Nasal cavity respiratory epithelium epithelial cell of viscerocranial mucosa (primary cell): Measurements from ENCODE around the gene PF4V1. TPM values are rescaled to one million over a fixed set of nuclear protein-coding genes. Genes with fewer than 3 reads are reported as not detected.

Source experiments
- total RNA-seq: library from RNA; depleted of rRNA; stranded (reverse); fragments of >200 nt; gene quantifications from 2 replicates; pipeline ENCODE4 v1.2.3, GENCODE V29; 2014

PF4V1 gene, protein sequence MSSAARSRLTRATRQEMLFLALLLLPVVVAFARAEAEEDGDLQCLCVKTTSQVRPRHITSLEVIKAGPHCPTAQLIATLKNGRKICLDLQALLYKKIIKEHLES
- total RNA-seq: not detected in 2 replicates

DNA sequence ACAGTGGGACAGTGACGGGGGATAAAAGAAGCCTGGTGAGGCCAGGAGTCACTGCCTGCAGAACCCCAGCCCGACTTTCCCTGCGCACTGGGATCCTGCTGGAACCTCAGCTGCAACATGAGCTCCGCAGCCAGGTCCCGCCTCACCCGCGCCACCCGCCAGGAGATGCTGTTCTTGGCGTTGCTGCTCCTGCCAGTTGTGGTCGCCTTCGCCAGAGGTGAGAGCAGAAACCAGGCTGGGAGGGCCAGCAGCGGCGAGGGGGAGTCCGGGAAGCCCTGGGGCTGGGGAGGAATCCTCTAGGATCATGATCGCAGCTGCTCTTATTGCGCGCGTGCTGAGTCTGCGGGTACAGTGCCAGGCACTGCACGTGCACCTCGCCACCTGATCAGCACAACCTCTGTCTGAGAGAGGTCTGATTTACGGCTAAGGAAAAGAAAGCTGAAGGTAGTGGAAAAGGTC lies at the start of gene PF4V1:
Gene PF4V1, plus strand, starts transcription at position 51 of the 459 bp plus-strand sequence. Its CDS starts 67 bp downstream, at position 118.

DNA sequence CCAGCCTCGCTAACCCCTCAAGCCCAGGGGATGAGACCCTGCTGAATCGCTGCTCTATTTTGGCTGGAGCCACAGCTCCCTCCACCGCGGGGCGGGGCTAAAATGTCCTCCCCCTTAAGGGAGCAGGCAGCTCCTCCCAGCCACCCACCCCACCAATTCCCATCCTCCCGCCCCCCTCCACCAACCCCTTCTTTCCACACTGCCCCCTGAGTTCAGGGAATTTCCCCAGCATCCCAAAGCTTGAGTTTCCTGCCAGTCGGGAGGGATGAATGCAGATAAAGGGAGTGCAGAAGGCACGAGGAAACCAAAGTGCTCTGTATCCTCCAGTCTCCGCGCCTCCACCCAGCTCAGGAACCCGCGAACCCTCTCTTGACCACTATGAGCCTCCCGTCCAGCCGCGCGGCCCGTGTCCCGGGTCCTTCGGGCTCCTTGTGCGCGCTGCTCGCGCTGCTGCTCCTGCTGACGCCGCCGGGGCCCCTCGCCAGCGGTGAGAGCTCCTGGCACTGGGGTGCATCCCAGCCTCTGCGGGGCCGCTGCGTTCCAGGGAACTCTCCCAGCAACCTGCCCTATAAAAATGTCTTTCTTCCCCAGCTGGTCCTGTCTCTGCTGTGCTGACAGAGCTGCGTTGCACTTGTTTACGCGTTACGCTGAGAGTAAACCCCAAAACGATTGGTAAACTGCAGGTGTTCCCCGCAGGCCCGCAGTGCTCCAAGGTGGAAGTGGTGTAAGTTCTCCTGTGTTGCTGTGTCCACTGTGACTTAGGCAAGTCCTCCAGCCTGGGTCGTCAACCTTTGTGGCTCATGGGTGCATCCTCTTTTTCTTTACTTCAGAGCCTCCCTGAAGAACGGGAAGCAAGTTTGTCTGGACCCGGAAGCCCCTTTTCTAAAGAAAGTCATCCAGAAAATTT lies 16.5 kb upstream of the PF4V1 start, which contains the start of gene CXCL6:
Gene CXCL6, plus strand, starts transcription at position 306 of the 907 bp plus-strand sequence. Its CDS starts 73 bp downstream, at position 379.

DNA sequence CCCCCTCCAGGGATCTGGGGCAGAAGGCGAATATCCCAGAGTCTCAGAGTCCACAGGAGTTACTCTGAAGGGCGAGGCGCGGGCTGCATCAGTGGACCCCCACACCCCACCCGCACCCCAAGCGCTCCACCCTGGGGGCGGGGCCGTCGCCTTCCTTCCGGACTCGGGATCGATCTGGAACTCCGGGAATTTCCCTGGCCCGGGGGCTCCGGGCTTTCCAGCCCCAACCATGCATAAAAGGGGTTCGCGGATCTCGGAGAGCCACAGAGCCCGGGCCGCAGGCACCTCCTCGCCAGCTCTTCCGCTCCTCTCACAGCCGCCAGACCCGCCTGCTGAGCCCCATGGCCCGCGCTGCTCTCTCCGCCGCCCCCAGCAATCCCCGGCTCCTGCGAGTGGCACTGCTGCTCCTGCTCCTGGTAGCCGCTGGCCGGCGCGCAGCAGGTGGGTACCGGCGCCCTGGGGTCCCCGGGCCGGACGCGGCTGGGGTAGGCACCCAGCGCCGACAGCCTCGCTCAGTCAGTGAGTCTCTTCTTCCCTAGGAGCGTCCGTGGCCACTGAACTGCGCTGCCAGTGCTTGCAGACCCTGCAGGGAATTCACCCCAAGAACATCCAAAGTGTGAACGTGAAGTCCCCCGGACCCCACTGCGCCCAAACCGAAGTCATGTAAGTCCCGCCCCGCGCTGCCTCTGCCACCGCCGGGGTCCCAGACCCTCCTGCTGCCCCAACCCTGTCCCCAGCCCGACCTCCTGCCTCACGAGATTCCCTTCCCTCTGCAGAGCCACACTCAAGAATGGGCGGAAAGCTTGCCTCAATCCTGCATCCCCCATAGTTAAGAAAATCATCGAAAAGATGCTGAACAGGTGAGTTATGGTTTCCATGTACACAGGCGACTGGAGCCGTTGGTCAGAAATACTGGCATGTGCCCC lies 16.3 kb downstream of the PF4V1 start, which contains the start of gene CXCL1:
Gene CXCL1, plus strand, starts transcription at position 264 of the 926 bp plus-strand sequence. Its CDS starts 78 bp downstream, at position 342.

Other genes with a start within 250 kb of the PF4V1 start
- 10.6 and 12.7 TPM in 2 replicates for gene RASSF6, start 232.9 kb upstream of the PF4V1 start, total RNA-seq
- gene CXCL8, start 112.7 kb upstream of the PF4V1 start, total RNA-seq: 8.5 and 29.0 TPM in 2 replicates
- 0.78 TPM in 1 of 2 replicates, not detected in the other for gene CXCL6, start 16.6 kb upstream of the PF4V1 start, total RNA-seq
- 4.1 and 88.6 TPM in 2 replicates for gene CXCL1, start 16.1 kb downstream of the PF4V1 start, total RNA-seq
- not detected in 2 replicates for gene PF4, start 128.7 kb downstream of the PF4V1 start, total RNA-seq
- gene PPBP, start 134.9 kb downstream of the PF4V1 start, total RNA-seq: 6.2 TPM in 1 of 2 replicates, not detected in the other
- gene CXCL5, start 145.4 kb downstream of the PF4V1 start, total RNA-seq: 1.6 and 2.1 TPM in 2 replicates
- 3.3 and 3.8 TPM in 2 replicates for gene CXCL3, start 185.4 kb downstream of the PF4V1 start, total RNA-seq
- 30.8 and 56.2 TPM in 2 replicates for gene CXCL2, start 245.9 kb downstream of the PF4V1 start, total RNA-seq